WTC11 (cell line): ENCODE measurements around the gene LIPH. TPM values are rescaled to one million over a fixed set of nuclear protein-coding genes. Genes with fewer than 3 reads are reported as not detected.

ENCODE experiments used
- ATAC-seq: fragments of 200-7000 bp; cut with Tn5 transposase; 2 replicates; pipeline ENCODE4 v1.10.0; 2021; ENCODE audit warnings: mild to moderate bottlenecking, moderate library complexity
- CTCF ChIA-PET: fragments of 300-600 bp; sonication (Branson Sonifier 250); formaldehyde crosslinking; loops from one replicate; lab custom pipeline; 2021; ENCODE audit warnings: antibody characterized with exemption; lab: Charles Lee
- POLR2A ChIA-PET: fragments of 350-600 bp; sonication (Branson Sonifier 250); formaldehyde crosslinking; loops from one replicate; lab custom pipeline; 2021; ENCODE audit warnings: antibody characterized with exemption; lab: Charles Lee
- DNase-seq: peaks from one replicate; pipeline ENCODE4 v3.0.0; 2021; ENCODE audit warnings: low spot score
- H3K27ac Mint-ChIP-seq: 2 replicates; pipeline ENCODE4 v1.8.0; 2021; ENCODE audit warnings: mixed read lengths
- H3K27me3 Mint-ChIP-seq: 2 replicates; pipeline ENCODE4 v1.8.0; 2021; ENCODE audit warnings: low read depth, mild to moderate bottlenecking, moderate library complexity, mixed read lengths
- H3K36me3 Mint-ChIP-seq: 2 replicates; pipeline ENCODE4 v1.8.0; 2021; ENCODE audit warnings: mixed read lengths
- H3K4me1 Mint-ChIP-seq: 2 replicates; pipeline ENCODE4 v1.8.0; 2022; ENCODE audit warnings: mixed read lengths
- H3K4me3 Mint-ChIP-seq: 2 replicates; pipeline ENCODE4 v1.8.0; 2021; ENCODE audit warnings: mild to moderate bottlenecking, moderate library complexity, mixed read lengths
- H3K9me3 Mint-ChIP-seq: 2 replicates; pipeline ENCODE4 v1.8.0; 2021; ENCODE audit warnings: mixed read lengths
- ERG ChIP-seq: fragments of 250-450 bp; sonication (Bioruptor Pico); IDR thresholded peaks from 2 replicates; pipeline ENCODE4 v1.8.0; 2021; ENCODE audit warnings: mild to moderate bottlenecking
- ESRRA ChIP-seq: sonication (generic); formaldehyde crosslinking; IDR thresholded peaks from 2 replicates; pipeline ENCODE4 v1.8.1; 2022; ENCODE audit warnings: mild to moderate bottlenecking, missing genetic modification reagents, borderline replicate concordance
- JUN ChIP-seq: sonication (generic); formaldehyde crosslinking; IDR thresholded peaks from 2 replicates; pipeline ENCODE4 v1.8.0; 2023; ENCODE audit warnings: mild to moderate bottlenecking, missing genetic modification reagents
- KAT7 ChIP-seq: sonication (generic); formaldehyde crosslinking; IDR thresholded peaks from 2 replicates; pipeline ENCODE4 v1.8.1; 2023; ENCODE audit warnings: missing genetic modification reagents, mild to moderate bottlenecking, borderline replicate concordance
- PRDM15 ChIP-seq: sonication (generic); formaldehyde crosslinking; IDR thresholded peaks from 2 replicates; pipeline ENCODE4 v1.8.0; 2022; ENCODE audit warnings: missing genetic modification reagents
- RORB ChIP-seq: fragments of 250-450 bp; sonication (Bioruptor Pico); IDR thresholded peaks from 2 replicates; pipeline ENCODE4 v1.9.0; 2021; ENCODE audit warnings: mild to moderate bottlenecking
- SMAD4 ChIP-seq: sonication (generic); formaldehyde crosslinking; IDR thresholded peaks from 2 replicates; pipeline ENCODE4 v1.8.0; 2022; ENCODE audit warnings: mild to moderate bottlenecking, missing genetic modification reagents
- SOX15 ChIP-seq: fragments of 250-450 bp; sonication (Bioruptor Pico); IDR thresholded peaks from 2 replicates; pipeline ENCODE4 v1.9.0; 2021; ENCODE audit warnings: mild to moderate bottlenecking
- ZSCAN18 ChIP-seq: fragments of 250-450 bp; sonication (Bioruptor Pico); IDR thresholded peaks from 2 replicates; pipeline ENCODE4 v2.1.2; 2022; ENCODE audit warnings: mild to moderate bottlenecking, moderate library complexity
- total RNA-seq: library from RNA; stranded (reverse); gene quantifications from 3 replicates; pipeline ENCODE4 v1.2.3, GENCODE V29; 2021
- TF ChIP-seq, protein P1 (sequence below): sonication (generic); formaldehyde crosslinking; IDR thresholded peaks from 2 replicates; pipeline ENCODE4 v1.8.1; 2023; ENCODE audit warnings: mild to moderate bottlenecking, missing genetic modification reagents, moderate library complexity
- TF ChIP-seq, protein P2 (sequence below): sonication (generic); formaldehyde crosslinking; IDR thresholded peaks from 2 replicates; pipeline ENCODE4 v1.8.1; 2022; ENCODE audit warnings: mild to moderate bottlenecking, missing genetic modification reagents, moderate library complexity, borderline replicate concordance
- TF ChIP-seq, protein P3 (sequence below): sonication (generic); formaldehyde crosslinking; IDR thresholded peaks from 2 replicates; pipeline ENCODE4 v1.8.1; 2023; ENCODE audit warnings: mild to moderate bottlenecking, missing genetic modification reagents, moderate library complexity
- TF ChIP-seq, protein P4 (sequence below): fragments of 250-450 bp; sonication (Bioruptor Pico); IDR thresholded peaks from 2 replicates; pipeline ENCODE4 v1.9.0; 2021; ENCODE audit warnings: mild to moderate bottlenecking
- TF ChIP-seq, protein P5 (sequence below): sonication (generic); formaldehyde crosslinking; conservative IDR thresholded peaks from 2 replicates; pipeline ENCODE4 v1.8.1; 2022; ENCODE audit warnings: mild to moderate bottlenecking, missing genetic modification reagents
- TF ChIP-seq, protein P6 (sequence below): sonication (generic); formaldehyde crosslinking; IDR thresholded peaks from 2 replicates; pipeline ENCODE4 v1.8.1; 2022; ENCODE audit warnings: low read depth, mild to moderate bottlenecking, moderate library complexity, missing genetic modification reagents, borderline replicate concordance
- TF ChIP-seq, protein P7 (sequence below): fragments of 250-450 bp; sonication (Bioruptor Pico); conservative IDR thresholded peaks from 2 replicates; pipeline ENCODE4 v1.9.0; 2021; ENCODE audit warnings: mild to moderate bottlenecking

The LIPH gene
- total RNA-seq, 1 experiment from 2014 or later = 0.07 TPM

- CTCF ChIA-PET = interaction anchor here (1.4 kb wide), 1 partner anchor 26 kb away, joined by 8 read pairs; no protein-coding TSS in a partner anchor
- DNase-seq (no peak), ATAC-seq (no peak)
- 0 out of 2 replicates have a peak, but pooled peaks cover 2% of the 10 kb centered on the region for H3K27me3 Mint-ChIP-seq
- POLR2A ChIA-PET = no interaction called here
- no peaks in the 10 kb centered on the region for H3K9me3 Mint-ChIP-seq
- H3K27ac Mint-ChIP-seq = no peak overlapping the region
- H3K4me3 Mint-ChIP-seq = no peak overlapping the region
- no peaks in the 10 kb centered on the region for H3K36me3 Mint-ChIP-seq
- TF ChIP-seq ZSCAN18 (CRISPR knock-in tag) = no peak
- TF ChIP-seq, protein P1, sequence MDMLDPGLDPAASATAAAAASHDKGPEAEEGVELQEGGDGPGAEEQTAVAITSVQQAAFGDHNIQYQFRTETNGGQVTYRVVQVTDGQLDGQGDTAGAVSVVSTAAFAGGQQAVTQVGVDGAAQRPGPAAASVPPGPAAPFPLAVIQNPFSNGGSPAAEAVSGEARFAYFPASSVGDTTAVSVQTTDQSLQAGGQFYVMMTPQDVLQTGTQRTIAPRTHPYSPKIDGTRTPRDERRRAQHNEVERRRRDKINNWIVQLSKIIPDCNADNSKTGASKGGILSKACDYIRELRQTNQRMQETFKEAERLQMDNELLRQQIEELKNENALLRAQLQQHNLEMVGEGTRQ (CRISPR knock-in tag) = no peak
- no peak for TF ChIP-seq JUN
- no peak for TF ChIP-seq RORB (CRISPR knock-in tag)
- TF ChIP-seq, protein P2, sequence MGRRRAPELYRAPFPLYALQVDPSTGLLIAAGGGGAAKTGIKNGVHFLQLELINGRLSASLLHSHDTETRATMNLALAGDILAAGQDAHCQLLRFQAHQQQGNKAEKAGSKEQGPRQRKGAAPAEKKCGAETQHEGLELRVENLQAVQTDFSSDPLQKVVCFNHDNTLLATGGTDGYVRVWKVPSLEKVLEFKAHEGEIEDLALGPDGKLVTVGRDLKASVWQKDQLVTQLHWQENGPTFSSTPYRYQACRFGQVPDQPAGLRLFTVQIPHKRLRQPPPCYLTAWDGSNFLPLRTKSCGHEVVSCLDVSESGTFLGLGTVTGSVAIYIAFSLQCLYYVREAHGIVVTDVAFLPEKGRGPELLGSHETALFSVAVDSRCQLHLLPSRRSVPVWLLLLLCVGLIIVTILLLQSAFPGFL (CRISPR knock-in tag) = no peak
- TF ChIP-seq, protein P3, sequence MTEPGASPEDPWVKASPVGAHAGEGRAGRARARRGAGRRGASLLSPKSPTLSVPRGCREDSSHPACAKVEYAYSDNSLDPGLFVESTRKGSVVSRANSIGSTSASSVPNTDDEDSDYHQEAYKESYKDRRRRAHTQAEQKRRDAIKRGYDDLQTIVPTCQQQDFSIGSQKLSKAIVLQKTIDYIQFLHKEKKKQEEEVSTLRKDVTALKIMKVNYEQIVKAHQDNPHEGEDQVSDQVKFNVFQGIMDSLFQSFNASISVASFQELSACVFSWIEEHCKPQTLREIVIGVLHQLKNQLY (CRISPR knock-in tag) = no peak
- no peak for TF ChIP-seq SOX15 (CRISPR knock-in tag)
- no peak for TF ChIP-seq ERG
- TF ChIP-seq SMAD4 (CRISPR knock-in tag) = no peak
- TF ChIP-seq, protein P4, sequence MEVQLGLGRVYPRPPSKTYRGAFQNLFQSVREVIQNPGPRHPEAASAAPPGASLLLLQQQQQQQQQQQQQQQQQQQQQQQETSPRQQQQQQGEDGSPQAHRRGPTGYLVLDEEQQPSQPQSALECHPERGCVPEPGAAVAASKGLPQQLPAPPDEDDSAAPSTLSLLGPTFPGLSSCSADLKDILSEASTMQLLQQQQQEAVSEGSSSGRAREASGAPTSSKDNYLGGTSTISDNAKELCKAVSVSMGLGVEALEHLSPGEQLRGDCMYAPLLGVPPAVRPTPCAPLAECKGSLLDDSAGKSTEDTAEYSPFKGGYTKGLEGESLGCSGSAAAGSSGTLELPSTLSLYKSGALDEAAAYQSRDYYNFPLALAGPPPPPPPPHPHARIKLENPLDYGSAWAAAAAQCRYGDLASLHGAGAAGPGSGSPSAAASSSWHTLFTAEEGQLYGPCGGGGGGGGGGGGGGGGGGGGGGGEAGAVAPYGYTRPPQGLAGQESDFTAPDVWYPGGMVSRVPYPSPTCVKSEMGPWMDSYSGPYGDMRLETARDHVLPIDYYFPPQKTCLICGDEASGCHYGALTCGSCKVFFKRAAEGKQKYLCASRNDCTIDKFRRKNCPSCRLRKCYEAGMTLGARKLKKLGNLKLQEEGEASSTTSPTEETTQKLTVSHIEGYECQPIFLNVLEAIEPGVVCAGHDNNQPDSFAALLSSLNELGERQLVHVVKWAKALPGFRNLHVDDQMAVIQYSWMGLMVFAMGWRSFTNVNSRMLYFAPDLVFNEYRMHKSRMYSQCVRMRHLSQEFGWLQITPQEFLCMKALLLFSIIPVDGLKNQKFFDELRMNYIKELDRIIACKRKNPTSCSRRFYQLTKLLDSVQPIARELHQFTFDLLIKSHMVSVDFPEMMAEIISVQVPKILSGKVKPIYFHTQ (CRISPR knock-in tag) = no peak
- no peak for TF ChIP-seq PRDM15
- TF ChIP-seq, protein P5, sequence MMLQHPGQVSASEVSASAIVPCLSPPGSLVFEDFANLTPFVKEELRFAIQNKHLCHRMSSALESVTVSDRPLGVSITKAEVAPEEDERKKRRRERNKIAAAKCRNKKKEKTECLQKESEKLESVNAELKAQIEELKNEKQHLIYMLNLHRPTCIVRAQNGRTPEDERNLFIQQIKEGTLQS (CRISPR knock-in tag) = no peak
- TF ChIP-seq, protein P6, sequence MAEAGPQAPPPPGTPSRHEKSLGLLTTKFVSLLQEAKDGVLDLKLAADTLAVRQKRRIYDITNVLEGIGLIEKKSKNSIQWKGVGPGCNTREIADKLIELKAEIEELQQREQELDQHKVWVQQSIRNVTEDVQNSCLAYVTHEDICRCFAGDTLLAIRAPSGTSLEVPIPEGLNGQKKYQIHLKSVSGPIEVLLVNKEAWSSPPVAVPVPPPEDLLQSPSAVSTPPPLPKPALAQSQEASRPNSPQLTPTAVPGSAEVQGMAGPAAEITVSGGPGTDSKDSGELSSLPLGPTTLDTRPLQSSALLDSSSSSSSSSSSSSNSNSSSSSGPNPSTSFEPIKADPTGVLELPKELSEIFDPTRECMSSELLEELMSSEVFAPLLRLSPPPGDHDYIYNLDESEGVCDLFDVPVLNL = no peak
- TF ChIP-seq ESRRA (CRISPR knock-in tag) = no peak
- TF ChIP-seq, protein P7, sequence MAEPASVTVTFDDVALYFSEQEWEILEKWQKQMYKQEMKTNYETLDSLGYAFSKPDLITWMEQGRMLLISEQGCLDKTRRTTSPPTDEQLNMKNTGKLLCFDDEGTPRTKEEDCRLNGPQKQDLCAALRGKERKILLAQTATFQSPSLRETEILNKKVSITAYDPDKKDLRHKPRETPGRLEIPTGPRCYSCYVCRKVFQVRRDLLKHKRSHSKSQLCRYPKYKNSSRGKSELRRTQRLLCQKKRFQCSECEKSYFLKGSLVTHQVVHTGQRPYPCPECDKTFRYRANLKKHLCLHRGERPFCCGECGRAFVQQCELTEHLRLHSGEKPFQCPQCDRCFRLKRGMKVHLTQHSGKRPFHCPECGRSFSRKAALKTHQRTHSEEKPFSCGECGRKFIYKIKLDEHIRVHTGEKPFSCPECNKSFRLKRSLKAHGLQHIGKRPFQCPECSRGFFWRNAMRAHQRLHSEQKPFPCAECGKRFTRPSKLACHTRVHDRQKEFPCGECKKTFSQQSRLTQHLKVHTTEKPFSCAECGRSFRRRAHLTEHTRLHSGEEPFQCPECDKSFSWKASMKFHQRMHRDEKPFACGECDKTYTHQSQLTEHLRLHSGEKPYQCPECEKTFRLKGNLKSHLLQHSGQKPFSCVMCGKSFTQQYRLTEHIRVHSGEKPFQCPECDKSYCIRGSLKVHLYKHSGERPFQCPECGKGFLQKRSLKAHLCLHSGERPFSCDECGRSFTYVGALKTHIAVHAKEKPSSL (CRISPR knock-in tag) = no peak
- TF ChIP-seq KAT7 (CRISPR knock-in tag) = no peak
- TF ChIP-seq, all 79 proteins: peak for 0
- no peaks in the 10 kb centered on the region; the same call in 1 of the 2 replicates for H3K4me1 Mint-ChIP-seq
Measured at GRCh38 chr3:185532901-185533300, 19.5 kb downstream of the LIPH start.
